WTC11 (cell line): ENCODE results near the gene KIF5C. TPM values are rescaled to one million over a fixed set of nuclear protein-coding genes. Genes with fewer than 3 reads are reported as not detected.

Experiments used
- ATAC-seq: fragments of 200-7000 bp; cut with Tn5 transposase; 2 replicates; pipeline ENCODE4 v1.10.0; 2021; ENCODE audit warnings: mild to moderate bottlenecking, moderate library complexity
- CTCF ChIA-PET: fragments of 300-600 bp; sonication (Branson Sonifier 250); formaldehyde crosslinking; loops from one replicate; lab custom pipeline; 2021; ENCODE audit warnings: antibody characterized with exemption; lab: Charles Lee
- POLR2A ChIA-PET: fragments of 350-600 bp; sonication (Branson Sonifier 250); formaldehyde crosslinking; loops from one replicate; lab custom pipeline; 2021; ENCODE audit warnings: antibody characterized with exemption; lab: Charles Lee
- DNase-seq: peaks from one replicate; pipeline ENCODE4 v3.0.0; 2021; ENCODE audit warnings: low spot score
- H3K27ac Mint-ChIP-seq: 2 replicates; pipeline ENCODE4 v1.8.0; 2021; ENCODE audit warnings: mixed read lengths
- H3K27me3 Mint-ChIP-seq: 2 replicates; pipeline ENCODE4 v1.8.0; 2021; ENCODE audit warnings: low read depth, mild to moderate bottlenecking, moderate library complexity, mixed read lengths
- H3K36me3 Mint-ChIP-seq: 2 replicates; pipeline ENCODE4 v1.8.0; 2021; ENCODE audit warnings: mixed read lengths
- H3K4me1 Mint-ChIP-seq: 2 replicates; pipeline ENCODE4 v1.8.0; 2022; ENCODE audit warnings: mixed read lengths
- H3K4me3 Mint-ChIP-seq: 2 replicates; pipeline ENCODE4 v1.8.0; 2021; ENCODE audit warnings: mild to moderate bottlenecking, moderate library complexity, mixed read lengths
- H3K9me3 Mint-ChIP-seq: 2 replicates; pipeline ENCODE4 v1.8.0; 2021; ENCODE audit warnings: mixed read lengths
- GABPB1 ChIP-seq: sonication (generic); formaldehyde crosslinking; IDR thresholded peaks from 2 replicates; pipeline ENCODE4 v1.8.1; 2023; ENCODE audit warnings: mild to moderate bottlenecking, missing genetic modification reagents
- HMGA2 ChIP-seq: fragments of 250-450 bp; sonication (Bioruptor Pico); IDR thresholded peaks from 2 replicates; pipeline ENCODE4 v1.4.0; 2021; ENCODE audit warnings: mild to moderate bottlenecking, moderate library complexity
- JUN ChIP-seq: sonication (generic); formaldehyde crosslinking; IDR thresholded peaks from 2 replicates; pipeline ENCODE4 v1.8.0; 2023; ENCODE audit warnings: mild to moderate bottlenecking, missing genetic modification reagents
- RORB ChIP-seq: fragments of 250-450 bp; sonication (Bioruptor Pico); IDR thresholded peaks from 2 replicates; pipeline ENCODE4 v1.9.0; 2021; ENCODE audit warnings: mild to moderate bottlenecking
- TEAD1 ChIP-seq: sonication (generic); formaldehyde crosslinking; IDR thresholded peaks from 2 replicates; pipeline ENCODE4 v1.8.0; 2022; ENCODE audit warnings: mild to moderate bottlenecking, missing genetic modification reagents
- ZNF138 ChIP-seq: sonication (generic); formaldehyde crosslinking; conservative IDR thresholded peaks from 2 replicates; pipeline ENCODE4 v1.8.1; 2022; ENCODE audit warnings: mild to moderate bottlenecking, moderate library complexity, missing genetic modification reagents
- ZNF219 ChIP-seq: sonication (generic); formaldehyde crosslinking; IDR thresholded peaks from 2 replicates; pipeline ENCODE4 v1.8.0; 2023; ENCODE audit warnings: missing genetic modification reagents, mild to moderate bottlenecking, borderline replicate concordance
- ZNF232 ChIP-seq: sonication (generic); formaldehyde crosslinking; IDR thresholded peaks from 2 replicates; pipeline ENCODE4 v1.8.0; 2022; ENCODE audit warnings: mild to moderate bottlenecking, missing genetic modification reagents
- ZNF396 ChIP-seq: fragments of 250-450 bp; sonication (Bioruptor Pico); IDR thresholded peaks from 2 replicates; pipeline ENCODE4 v1.8.0; 2021; ENCODE audit warnings: mild to moderate bottlenecking, moderate library complexity, borderline replicate concordance
- ZNF416 ChIP-seq: fragments of 250-450 bp; sonication (Bioruptor Pico); IDR thresholded peaks from 2 replicates; pipeline ENCODE4 v1.9.0; 2021; ENCODE audit warnings: mild to moderate bottlenecking, inconsistent platforms
- total RNA-seq: library from RNA; stranded (reverse); gene quantifications from 3 replicates; pipeline ENCODE4 v1.2.3, GENCODE V29; 2021
- TF ChIP-seq, protein P1 (sequence below): sonication (generic); formaldehyde crosslinking; conservative IDR thresholded peaks from 2 replicates; pipeline ENCODE4 v1.8.1; 2022; ENCODE audit warnings: mild to moderate bottlenecking, missing genetic modification reagents
- TF ChIP-seq, protein P2 (sequence below): fragments of 250-450 bp; sonication (Bioruptor Pico); IDR thresholded peaks from 2 replicates; pipeline ENCODE4 v1.9.0; 2021; ENCODE audit warnings: mild to moderate bottlenecking
- TF ChIP-seq, protein P3 (sequence below): sonication (generic); formaldehyde crosslinking; IDR thresholded peaks from 2 replicates; pipeline ENCODE4 v1.8.1; 2022; ENCODE audit warnings: low read depth, mild to moderate bottlenecking, moderate library complexity, missing genetic modification reagents, borderline replicate concordance
- TF ChIP-seq, protein P4 (sequence below): fragments of 250-450 bp; sonication (Bioruptor Pico); IDR thresholded peaks from 2 replicates; pipeline ENCODE4 v2.1.2; 2022; ENCODE audit warnings: mild to moderate bottlenecking, moderate library complexity
- TF ChIP-seq, protein P5 (sequence below): sonication (generic); formaldehyde crosslinking; IDR thresholded peaks from 2 replicates; pipeline ENCODE4 v1.8.1; 2023; ENCODE audit warnings: mild to moderate bottlenecking, missing genetic modification reagents, moderate library complexity
- TF ChIP-seq, protein P6 (sequence below): sonication (generic); formaldehyde crosslinking; conservative IDR thresholded peaks from 2 replicates; pipeline ENCODE4 v1.8.1; 2023; ENCODE audit warnings: mild to moderate bottlenecking, low read depth, missing genetic modification reagents, moderate library complexity
- TF ChIP-seq, protein P7 (sequence below): sonication (generic); formaldehyde crosslinking; IDR thresholded peaks from 2 replicates; pipeline ENCODE4 v1.8.0; 2022; ENCODE audit warnings: mild to moderate bottlenecking, missing genetic modification reagents

The KIF5C gene
- total RNA-seq, 1 experiment from 2014 or later, result 73.5 TPM

DNA sequence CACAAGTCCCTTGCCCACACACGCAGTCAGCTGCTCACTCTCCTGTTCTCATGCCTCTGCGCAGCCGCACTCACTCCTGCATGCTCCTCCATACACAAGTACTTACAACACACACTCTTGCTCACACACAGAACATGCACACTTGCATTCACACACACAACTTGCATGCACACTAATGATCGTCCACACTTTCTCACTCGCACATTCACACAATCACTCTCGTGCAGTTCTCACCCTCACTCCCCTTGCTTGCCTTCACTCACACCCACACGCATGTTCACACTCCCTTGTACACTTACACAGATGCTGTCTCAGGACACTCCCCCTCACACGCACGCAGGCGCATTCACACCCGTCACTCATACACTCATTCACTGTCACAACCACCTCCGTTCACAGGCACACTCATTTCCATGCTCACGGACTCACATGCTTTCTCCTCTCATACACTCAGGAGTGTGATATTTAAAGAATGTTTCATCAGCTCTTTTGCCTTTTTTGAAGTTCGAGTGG is 127.4 kb downstream of the KIF5C start (continued):
- TF ChIP-seq, protein P1, sequence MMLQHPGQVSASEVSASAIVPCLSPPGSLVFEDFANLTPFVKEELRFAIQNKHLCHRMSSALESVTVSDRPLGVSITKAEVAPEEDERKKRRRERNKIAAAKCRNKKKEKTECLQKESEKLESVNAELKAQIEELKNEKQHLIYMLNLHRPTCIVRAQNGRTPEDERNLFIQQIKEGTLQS (CRISPR knock-in tag), result no peak
- TF ChIP-seq ZNF219 (CRISPR knock-in tag) (no peak), TEAD1 (CRISPR knock-in tag) (no peak)
- TF ChIP-seq, protein P2, sequence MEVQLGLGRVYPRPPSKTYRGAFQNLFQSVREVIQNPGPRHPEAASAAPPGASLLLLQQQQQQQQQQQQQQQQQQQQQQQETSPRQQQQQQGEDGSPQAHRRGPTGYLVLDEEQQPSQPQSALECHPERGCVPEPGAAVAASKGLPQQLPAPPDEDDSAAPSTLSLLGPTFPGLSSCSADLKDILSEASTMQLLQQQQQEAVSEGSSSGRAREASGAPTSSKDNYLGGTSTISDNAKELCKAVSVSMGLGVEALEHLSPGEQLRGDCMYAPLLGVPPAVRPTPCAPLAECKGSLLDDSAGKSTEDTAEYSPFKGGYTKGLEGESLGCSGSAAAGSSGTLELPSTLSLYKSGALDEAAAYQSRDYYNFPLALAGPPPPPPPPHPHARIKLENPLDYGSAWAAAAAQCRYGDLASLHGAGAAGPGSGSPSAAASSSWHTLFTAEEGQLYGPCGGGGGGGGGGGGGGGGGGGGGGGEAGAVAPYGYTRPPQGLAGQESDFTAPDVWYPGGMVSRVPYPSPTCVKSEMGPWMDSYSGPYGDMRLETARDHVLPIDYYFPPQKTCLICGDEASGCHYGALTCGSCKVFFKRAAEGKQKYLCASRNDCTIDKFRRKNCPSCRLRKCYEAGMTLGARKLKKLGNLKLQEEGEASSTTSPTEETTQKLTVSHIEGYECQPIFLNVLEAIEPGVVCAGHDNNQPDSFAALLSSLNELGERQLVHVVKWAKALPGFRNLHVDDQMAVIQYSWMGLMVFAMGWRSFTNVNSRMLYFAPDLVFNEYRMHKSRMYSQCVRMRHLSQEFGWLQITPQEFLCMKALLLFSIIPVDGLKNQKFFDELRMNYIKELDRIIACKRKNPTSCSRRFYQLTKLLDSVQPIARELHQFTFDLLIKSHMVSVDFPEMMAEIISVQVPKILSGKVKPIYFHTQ (CRISPR knock-in tag), result no peak
- TF ChIP-seq, protein P3, sequence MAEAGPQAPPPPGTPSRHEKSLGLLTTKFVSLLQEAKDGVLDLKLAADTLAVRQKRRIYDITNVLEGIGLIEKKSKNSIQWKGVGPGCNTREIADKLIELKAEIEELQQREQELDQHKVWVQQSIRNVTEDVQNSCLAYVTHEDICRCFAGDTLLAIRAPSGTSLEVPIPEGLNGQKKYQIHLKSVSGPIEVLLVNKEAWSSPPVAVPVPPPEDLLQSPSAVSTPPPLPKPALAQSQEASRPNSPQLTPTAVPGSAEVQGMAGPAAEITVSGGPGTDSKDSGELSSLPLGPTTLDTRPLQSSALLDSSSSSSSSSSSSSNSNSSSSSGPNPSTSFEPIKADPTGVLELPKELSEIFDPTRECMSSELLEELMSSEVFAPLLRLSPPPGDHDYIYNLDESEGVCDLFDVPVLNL (CRISPR knock-in tag), result no peak
- TF ChIP-seq, protein P4, sequence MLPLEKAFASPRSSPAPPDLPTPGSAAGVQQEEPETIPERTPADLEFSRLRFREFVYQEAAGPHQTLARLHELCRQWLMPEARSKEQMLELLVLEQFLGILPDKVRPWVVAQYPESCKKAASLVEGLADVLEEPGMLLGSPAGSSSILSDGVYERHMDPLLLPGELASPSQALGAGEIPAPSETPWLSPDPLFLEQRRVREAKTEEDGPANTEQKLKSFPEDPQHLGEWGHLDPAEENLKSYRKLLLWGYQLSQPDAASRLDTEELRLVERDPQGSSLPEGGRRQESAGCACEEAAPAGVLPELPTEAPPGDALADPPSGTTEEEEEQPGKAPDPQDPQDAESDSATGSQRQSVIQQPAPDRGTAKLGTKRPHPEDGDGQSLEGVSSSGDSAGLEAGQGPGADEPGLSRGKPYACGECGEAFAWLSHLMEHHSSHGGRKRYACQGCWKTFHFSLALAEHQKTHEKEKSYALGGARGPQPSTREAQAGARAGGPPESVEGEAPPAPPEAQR (CRISPR knock-in tag), result no peak

DNA sequence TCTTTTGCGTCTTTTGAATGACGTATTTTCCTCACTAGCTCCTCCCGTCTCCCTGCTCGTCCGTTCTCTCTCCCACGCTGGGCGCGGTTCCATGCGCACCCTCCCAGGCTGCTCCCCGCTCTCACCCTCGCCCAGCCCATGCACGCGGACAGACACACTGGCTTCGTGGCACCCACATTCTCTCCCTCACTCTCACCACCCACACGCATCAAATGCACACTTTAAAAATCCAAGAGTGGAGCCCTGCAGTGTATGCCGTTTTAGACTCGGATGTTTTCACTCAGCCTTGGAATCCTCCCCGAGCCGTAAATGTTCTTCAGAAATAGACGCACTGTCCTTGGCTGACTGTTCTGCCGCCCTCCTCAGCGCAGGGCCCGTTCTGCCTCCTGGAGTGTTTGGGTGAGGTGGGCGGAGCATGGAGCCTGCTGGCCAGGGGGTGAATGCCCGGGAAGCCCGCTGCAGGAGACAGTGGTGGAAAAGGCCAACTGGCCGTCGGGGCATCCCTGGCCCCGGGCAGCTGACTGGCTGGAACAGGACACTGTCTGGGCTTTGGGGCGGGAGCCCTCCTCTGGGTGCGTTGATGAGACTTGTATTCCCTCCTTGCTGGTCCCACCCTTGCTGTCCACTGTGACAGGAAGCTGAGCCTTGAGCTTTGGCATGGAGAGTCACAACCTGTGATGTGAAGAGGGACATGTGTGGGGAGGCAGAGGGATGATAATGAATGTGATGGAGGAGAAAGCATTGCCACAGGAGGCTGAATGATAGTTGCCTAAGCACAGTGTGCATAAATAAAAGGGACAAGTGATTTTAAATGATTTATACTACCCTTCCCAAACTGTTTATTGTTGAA is 128.1 kb downstream of the KIF5C start:
- ATAC-seq (no peak), DNase-seq (no peak)
- ChIA-PET POLR2A (no interaction called here), CTCF (interaction anchor here (0.9 kb wide), 1 partner anchor 14 kb away, joined by 3 read pairs; no protein-coding TSS in a partner anchor)
- H3K4me1 Mint-ChIP-seq, result peaks cover 54% of the 10 kb centered on the region
- peaks cover 64% of the 10 kb centered on the region for H3K36me3 Mint-ChIP-seq
- no peak overlapping the region for H3K4me3 Mint-ChIP-seq
- H3K27me3 Mint-ChIP-seq, result no peaks in the 10 kb centered on the region
- H3K9me3 Mint-ChIP-seq, result peaks cover 25% of the 10 kb centered on the region
- no peak overlapping the region for H3K27ac Mint-ChIP-seq
- TF ChIP-seq ZNF416 (CRISPR knock-in tag), result no peak

DNA sequence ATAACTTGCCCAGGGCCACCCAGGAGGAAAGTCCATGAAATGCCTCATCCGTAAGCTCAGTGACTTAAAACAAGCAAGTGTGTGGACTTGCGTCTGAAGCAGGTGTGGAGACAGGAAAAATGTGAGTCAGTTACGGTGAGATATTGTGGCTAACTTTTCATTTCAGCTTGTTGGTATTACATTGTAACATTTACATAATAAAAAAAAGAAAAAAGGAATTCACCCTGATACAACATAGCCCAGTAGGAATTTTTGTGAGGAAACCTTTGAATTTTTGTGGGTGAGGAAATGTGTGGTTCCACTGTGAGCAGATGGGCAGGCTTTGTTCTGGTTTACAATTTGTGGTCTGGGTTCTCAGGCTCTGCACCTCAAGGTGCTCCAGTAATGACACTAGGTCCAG is 129.8 kb downstream of the KIF5C start:
- Mint-ChIP-seq H3K9me3 (peaks cover 25% of the 10 kb centered on the region), H3K27ac (no peak overlapping the region; the same call in 1 of the 2 replicates), H3K4me3 (no peak overlapping the region), H3K27me3 (no peaks in the 10 kb centered on the region), H3K4me1 (peaks cover 48% of the 10 kb centered on the region), H3K36me3 (peaks cover 77% of the 10 kb centered on the region)
- no peak for ATAC-seq
- CTCF ChIA-PET, result interaction anchor here (1.0 kb wide), 1 partner anchor 12 kb away, joined by 3 read pairs; no protein-coding TSS in a partner anchor
- POLR2A ChIA-PET, result no interaction called here
- DNase-seq, result no peak
- TF ChIP-seq ZNF232 (CRISPR knock-in tag), result no peak
- TF ChIP-seq, protein P5, sequence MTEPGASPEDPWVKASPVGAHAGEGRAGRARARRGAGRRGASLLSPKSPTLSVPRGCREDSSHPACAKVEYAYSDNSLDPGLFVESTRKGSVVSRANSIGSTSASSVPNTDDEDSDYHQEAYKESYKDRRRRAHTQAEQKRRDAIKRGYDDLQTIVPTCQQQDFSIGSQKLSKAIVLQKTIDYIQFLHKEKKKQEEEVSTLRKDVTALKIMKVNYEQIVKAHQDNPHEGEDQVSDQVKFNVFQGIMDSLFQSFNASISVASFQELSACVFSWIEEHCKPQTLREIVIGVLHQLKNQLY (CRISPR knock-in tag), result no peak
- TF ChIP-seq, protein P2 (CRISPR knock-in tag), result no peak
- no peak for TF ChIP-seq ZNF138 (CRISPR knock-in tag)
- TF ChIP-seq ZNF396 (CRISPR knock-in tag), result no peak
- TF ChIP-seq, protein P6, sequence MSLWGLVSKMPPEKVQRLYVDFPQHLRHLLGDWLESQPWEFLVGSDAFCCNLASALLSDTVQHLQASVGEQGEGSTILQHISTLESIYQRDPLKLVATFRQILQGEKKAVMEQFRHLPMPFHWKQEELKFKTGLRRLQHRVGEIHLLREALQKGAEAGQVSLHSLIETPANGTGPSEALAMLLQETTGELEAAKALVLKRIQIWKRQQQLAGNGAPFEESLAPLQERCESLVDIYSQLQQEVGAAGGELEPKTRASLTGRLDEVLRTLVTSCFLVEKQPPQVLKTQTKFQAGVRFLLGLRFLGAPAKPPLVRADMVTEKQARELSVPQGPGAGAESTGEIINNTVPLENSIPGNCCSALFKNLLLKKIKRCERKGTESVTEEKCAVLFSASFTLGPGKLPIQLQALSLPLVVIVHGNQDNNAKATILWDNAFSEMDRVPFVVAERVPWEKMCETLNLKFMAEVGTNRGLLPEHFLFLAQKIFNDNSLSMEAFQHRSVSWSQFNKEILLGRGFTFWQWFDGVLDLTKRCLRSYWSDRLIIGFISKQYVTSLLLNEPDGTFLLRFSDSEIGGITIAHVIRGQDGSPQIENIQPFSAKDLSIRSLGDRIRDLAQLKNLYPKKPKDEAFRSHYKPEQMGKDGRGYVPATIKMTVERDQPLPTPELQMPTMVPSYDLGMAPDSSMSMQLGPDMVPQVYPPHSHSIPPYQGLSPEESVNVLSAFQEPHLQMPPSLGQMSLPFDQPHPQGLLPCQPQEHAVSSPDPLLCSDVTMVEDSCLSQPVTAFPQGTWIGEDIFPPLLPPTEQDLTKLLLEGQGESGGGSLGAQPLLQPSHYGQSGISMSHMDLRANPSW (CRISPR knock-in tag), result no peak
- no peak for TF ChIP-seq JUN (CRISPR knock-in tag)
- TF ChIP-seq, protein P7, sequence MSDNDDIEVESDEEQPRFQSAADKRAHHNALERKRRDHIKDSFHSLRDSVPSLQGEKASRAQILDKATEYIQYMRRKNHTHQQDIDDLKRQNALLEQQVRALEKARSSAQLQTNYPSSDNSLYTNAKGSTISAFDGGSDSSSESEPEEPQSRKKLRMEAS, result no peak
- TF ChIP-seq HMGA2 (CRISPR knock-in tag), result no peak
- no peak for TF ChIP-seq RORB (CRISPR knock-in tag)
- TF ChIP-seq GABPB1 (CRISPR knock-in tag), result no peak
- no peak for TF ChIP-seq ZNF219 (CRISPR knock-in tag)
- TF ChIP-seq, all 79 proteins: peak for 0
